ENCODE results near the gene SFXN2.
"Not testable (repeated sequence)": the region's sequence is repeated elsewhere in the genome, so short reads cannot be mapped to it uniquely, and the experiment has no call there.

SFXN2 gene

GRCh38 chr10:102678068-102678400 is 36.4 kb upstream of the SFXN2 start:
- no peak for DNase-seq
- in situ Hi-C loops (cut with HindIII; ENCODE audit: low pct_ligation_motif_present, low pct_unique_long_range_greater_than_20kb, low sequenced_read_pairs), result no loop called here

GRCh38 chr10:102678842-102679289 is 35.6 kb upstream of the SFXN2 start:
- in situ Hi-C loops (cut with HindIII; ENCODE audit: low pct_ligation_motif_present, low pct_unique_long_range_greater_than_20kb, low sequenced_read_pairs), result no loop called here
- DNase-seq, result peak; percentile 75

- in situ Hi-C loops (cut with HindIII; ENCODE audit: low pct_ligation_motif_present, low pct_unique_long_range_greater_than_20kb, low sequenced_read_pairs), result no loop called here
- peak; percentile 80 for DNase-seq
Observed at GRCh38 chr10:102679596-102679995, 34.8 kb upstream of the SFXN2 start.

GRCh38 chr10:102681696-102682095 is 32.7 kb upstream of the SFXN2 start:
- DNase-seq, result no peak
- in situ Hi-C loops (cut with HindIII; ENCODE audit: low pct_ligation_motif_present, low pct_unique_long_range_greater_than_20kb, low sequenced_read_pairs), result no loop called here

GRCh38 chr10:102682416-102682815 is 32.0 kb upstream of the SFXN2 start:
- DNase-seq, result no peak
- in situ Hi-C loops (cut with HindIII; ENCODE audit: low pct_ligation_motif_present, low pct_unique_long_range_greater_than_20kb, low sequenced_read_pairs), result no loop called here

GRCh38 chr10:102682981-102683380 is 31.5 kb upstream of the SFXN2 start:
- in situ Hi-C loops (cut with HindIII; ENCODE audit: low pct_ligation_motif_present, low pct_unique_long_range_greater_than_20kb, low sequenced_read_pairs), result no loop called here
- DNase-seq, result no peak

GRCh38 chr10:102683736-102684135 is 30.7 kb upstream of the SFXN2 start:
- in situ Hi-C loops (cut with HindIII; ENCODE audit: low pct_ligation_motif_present, low pct_unique_long_range_greater_than_20kb, low sequenced_read_pairs), result no loop called here
- DNase-seq, result no peak

- in situ Hi-C loops (cut with HindIII; ENCODE audit: low pct_ligation_motif_present, low pct_unique_long_range_greater_than_20kb, low sequenced_read_pairs), result no loop called here
- no peak for DNase-seq
Observed at GRCh38 chr10:102691285-102692066, 23.0 kb upstream of the SFXN2 start.

- in situ Hi-C loops (cut with HindIII; ENCODE audit: low pct_ligation_motif_present, low pct_unique_long_range_greater_than_20kb, low sequenced_read_pairs); DNase-seq: not testable (repeated sequence)
Observed at GRCh38 chr10:102695401-102695800, 19.0 kb upstream of the SFXN2 start.

- DNase-seq, result no peak
- in situ Hi-C loops (cut with HindIII; ENCODE audit: low pct_ligation_motif_present, low pct_unique_long_range_greater_than_20kb, low sequenced_read_pairs), result no loop called here
Observed at GRCh38 chr10:102696736-102697135, 17.7 kb upstream of the SFXN2 start.

- in situ Hi-C loops (cut with HindIII; ENCODE audit: low pct_ligation_motif_present, low pct_unique_long_range_greater_than_20kb, low sequenced_read_pairs), result no loop called here
- DNase-seq, result no peak
Observed at GRCh38 chr10:102698894-102699293, 15.5 kb upstream of the SFXN2 start.

- DNase-seq, result no peak
- in situ Hi-C loops (cut with HindIII; ENCODE audit: low pct_ligation_motif_present, low pct_unique_long_range_greater_than_20kb, low sequenced_read_pairs), result no loop called here
Observed at GRCh38 chr10:102701272-102701671, 13.2 kb upstream of the SFXN2 start.

- no peak for DNase-seq
- in situ Hi-C loops (cut with HindIII; ENCODE audit: low pct_ligation_motif_present, low pct_unique_long_range_greater_than_20kb, low sequenced_read_pairs), result no loop called here
Observed at GRCh38 chr10:102701796-102702195, 12.6 kb upstream of the SFXN2 start.

GRCh38 chr10:102702742-102703141 is 11.7 kb upstream of the SFXN2 start:
- in situ Hi-C loops (cut with HindIII; ENCODE audit: low pct_ligation_motif_present, low pct_unique_long_range_greater_than_20kb, low sequenced_read_pairs), result no loop called here
- DNase-seq, result no peak

GRCh38 chr10:102704915-102705314 is 9.5 kb upstream of the SFXN2 start:
- in situ Hi-C loops (cut with HindIII; ENCODE audit: low pct_ligation_motif_present, low pct_unique_long_range_greater_than_20kb, low sequenced_read_pairs), result no loop called here
- peak; percentile 93 for DNase-seq

- no peak for DNase-seq
- in situ Hi-C loops (cut with HindIII; ENCODE audit: low pct_ligation_motif_present, low pct_unique_long_range_greater_than_20kb, low sequenced_read_pairs), result no loop called here
Observed at GRCh38 chr10:102705531-102705930, 8.9 kb upstream of the SFXN2 start.

GRCh38 chr10:102710609-102711008 is 3.8 kb upstream of the SFXN2 start:
- peak; percentile 79 for DNase-seq
- in situ Hi-C loops (cut with HindIII; ENCODE audit: low pct_ligation_motif_present, low pct_unique_long_range_greater_than_20kb, low sequenced_read_pairs), result no loop called here

GRCh38 chr10:102712089-102712488 is 2.3 kb upstream of the SFXN2 start:
- no peak for DNase-seq
- in situ Hi-C loops (cut with HindIII; ENCODE audit: low pct_ligation_motif_present, low pct_unique_long_range_greater_than_20kb, low sequenced_read_pairs), result no loop called here

GRCh38 chr10:102712843-102713538 is 1.4 kb upstream of the SFXN2 start:
- DNase-seq, result no peak
- in situ Hi-C loops (cut with HindIII; ENCODE audit: low pct_ligation_motif_present, low pct_unique_long_range_greater_than_20kb, low sequenced_read_pairs), result no loop called here

GRCh38 chr10:102713539-102713813 is 960 bp upstream of the SFXN2 start:
- no peak for DNase-seq
- in situ Hi-C loops (cut with HindIII; ENCODE audit: low pct_ligation_motif_present, low pct_unique_long_range_greater_than_20kb, low sequenced_read_pairs), result no loop called here

Measured in ACHN (cell line).